Astrocyte (in vitro differentiated cells and primary cell): ENCODE measurements around the gene UBAC1.

ENCODE experiments used
- EZH2 ChIP-seq: IDR thresholded peaks from 2 replicates; pipeline ENCODE4 v1.6.1; 2012; ENCODE audit warnings: mild to moderate bottlenecking, low read length, inconsistent platforms; ENCODE audit not compliant: insufficient read depth
- TF ChIP-seq, protein P1 (sequence below): IDR thresholded peaks from 2 replicates; pipeline ENCODE4 v1.5.1; 2011; ENCODE audit warnings: low read depth, mild to moderate bottlenecking, inconsistent platforms, low read length, moderate library complexity; ENCODE audit not compliant: insufficient read depth

DNA sequence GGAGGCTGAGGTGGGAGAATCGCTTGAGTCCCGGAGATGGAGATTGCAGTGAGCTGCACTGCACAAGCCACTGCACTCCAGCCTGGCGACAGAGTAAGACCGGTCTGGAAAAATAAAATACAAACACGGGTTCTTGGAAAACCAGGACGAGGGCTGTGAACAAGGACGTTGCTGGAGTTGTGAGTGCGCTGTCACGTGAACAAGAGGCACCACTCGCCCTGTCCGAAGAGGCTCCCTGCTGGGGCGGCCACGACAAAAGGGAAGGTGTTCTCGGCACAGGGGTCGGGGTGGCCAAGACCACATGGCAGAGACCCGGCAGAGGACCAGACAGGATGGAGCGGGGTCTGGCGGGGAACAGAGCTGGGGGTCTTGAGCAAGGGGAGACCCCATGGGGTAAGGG lies 30.6 kb upstream of the UBAC1 start:
- TF ChIP-seq, protein P1, sequence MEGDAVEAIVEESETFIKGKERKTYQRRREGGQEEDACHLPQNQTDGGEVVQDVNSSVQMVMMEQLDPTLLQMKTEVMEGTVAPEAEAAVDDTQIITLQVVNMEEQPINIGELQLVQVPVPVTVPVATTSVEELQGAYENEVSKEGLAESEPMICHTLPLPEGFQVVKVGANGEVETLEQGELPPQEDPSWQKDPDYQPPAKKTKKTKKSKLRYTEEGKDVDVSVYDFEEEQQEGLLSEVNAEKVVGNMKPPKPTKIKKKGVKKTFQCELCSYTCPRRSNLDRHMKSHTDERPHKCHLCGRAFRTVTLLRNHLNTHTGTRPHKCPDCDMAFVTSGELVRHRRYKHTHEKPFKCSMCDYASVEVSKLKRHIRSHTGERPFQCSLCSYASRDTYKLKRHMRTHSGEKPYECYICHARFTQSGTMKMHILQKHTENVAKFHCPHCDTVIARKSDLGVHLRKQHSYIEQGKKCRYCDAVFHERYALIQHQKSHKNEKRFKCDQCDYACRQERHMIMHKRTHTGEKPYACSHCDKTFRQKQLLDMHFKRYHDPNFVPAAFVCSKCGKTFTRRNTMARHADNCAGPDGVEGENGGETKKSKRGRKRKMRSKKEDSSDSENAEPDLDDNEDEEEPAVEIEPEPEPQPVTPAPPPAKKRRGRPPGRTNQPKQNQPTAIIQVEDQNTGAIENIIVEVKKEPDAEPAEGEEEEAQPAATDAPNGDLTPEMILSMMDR: no peak
- TF ChIP-seq EZH2: no peak
